Fibroblast of skin of left biceps (primary cell): ENCODE results near the gene CTIF.

Source experiments
- DNase-seq, 2 experiments: peaks; one replicate each; pipeline ENCODE4 v3.0.0-alpha.2; 2013; ENCODE audit warnings: low read depth in 2 of 2

Gene CTIF

GRCh38 chr18:48901145-48902022 lies 362.6 kb downstream of the CTIF start:
- DNase-seq: no peak

- peak; percentile 91 for DNase-seq
Observed at GRCh38 chr18:48902023-48902855, 363.4 kb downstream of the CTIF start.

GRCh38 chr18:48902856-48903601 lies 364.2 kb downstream of the CTIF start:
- no peak for DNase-seq

- DNase-seq: no peak
Observed at GRCh38 chr18:48904091-48904490, 365.3 kb downstream of the CTIF start.

- DNase-seq: no peak
Observed at GRCh38 chr18:48904847-48905394, 366.1 kb downstream of the CTIF start.

- DNase-seq: no peak
Observed at GRCh38 chr18:48905513-48905912, 366.7 kb downstream of the CTIF start.

- no peak for DNase-seq
Observed at GRCh38 chr18:48908916-48909315, 370.1 kb downstream of the CTIF start.

- no peak for DNase-seq
Observed at GRCh38 chr18:48909721-48910120, 370.9 kb downstream of the CTIF start.

GRCh38 chr18:48910972-48911545 lies 372.2 kb downstream of the CTIF start:
- no peak for DNase-seq
